ENCODE measurements around the gene NPHS1.
A peak's percentile ranks its signal among the peaks of the same experiment; 100 is the strongest.
"Not testable (repeated sequence)": the region's sequence is repeated elsewhere in the genome, so short reads cannot be mapped to it uniquely, and the experiment has no call there.

Gene NPHS1

GRCh38 chr19:35883882-35884281, 31.6 kb upstream of the NPHS1 start:
- Histone ChIP-seq H3K4me1 (peaks cover 3 to 10% (median 7%) of the 10 kb centered on the region in 10 experiments; a peak in 16 of 20 replicates), H3K36me3 (peaks cover 20 to 36% (median 25%) of the 10 kb centered on the region in 11 experiments)

GRCh38 chr19:35882114-35882832, 30.0 kb upstream of the NPHS1 start:
- Histone ChIP-seq H3K4me3 (no peak overlapping the region), H3K4me1 (peaks cover 3 to 10% (median 7%) of the 10 kb centered on the region in 10 experiments; a peak in 16 of 20 replicates), H3K36me3 (peaks cover 6 to 20% (median 9%) of the 10 kb centered on the region in 11 experiments; a peak in 19 of 22 replicates), H3K9ac (no peak overlapping the region), H3K27me3 (peaks cover 21 to 42% (median 36%) of the 10 kb centered on the region in 11 experiments), H3K4me2 (peak overlapping the region in 5 of 11 experiments; percentile 3 to 56 (median 16); a peak in 4 of 22 replicates), H3K27ac (no peak overlapping the region), H4K20me1 (peaks cover 0 to 55% (median 10%) of the 10 kb centered on the region in 11 experiments; a peak in 18 of 22 replicates), H3K9me3 (replicated peaks in 1 of 11) (no peaks in the 10 kb centered on the region)
- TF ChIP-seq Cebpa-rat (IDR thresholded peaks at IDR 0.05), result no peak

More at GRCh38 chr19:35883882-35884281, 31.6 kb upstream of the NPHS1 start:
- H4K20me1 ChIP-seq, result peaks cover 4 to 67% (median 14%) of the 10 kb centered on the region in 11 experiments; a peak in 19 of 22 replicates
- H3K9me3 ChIP-seq (replicated peaks in 1 of 11), result no peaks in the 10 kb centered on the region
- no peak for TF ChIP-seq Cebpa-rat (IDR thresholded peaks at IDR 0.05)
- no peak overlapping the region for H3K9ac ChIP-seq
- peaks cover 5 to 26% (median 20%) of the 10 kb centered on the region in 11 experiments for H3K27me3 ChIP-seq
- no peak overlapping the region for H3K4me2 ChIP-seq
- H3K4me3 ChIP-seq, result no peak overlapping the region
- H3K27ac ChIP-seq, result no peak overlapping the region

- H3K4me2 ChIP-seq, result peak overlapping the region; percentile 11 to 71 (median 41); a peak in 16 of 22 replicates
- no peak overlapping the region for H3K4me3 ChIP-seq
- H3K27ac ChIP-seq, result no peak overlapping the region
- peaks cover 3 to 10% (median 7%) of the 10 kb centered on the region in 10 experiments; a peak in 16 of 20 replicates for H3K4me1 ChIP-seq
- no peaks in the 10 kb centered on the region for H3K36me3 ChIP-seq
- TF ChIP-seq Cebpa-rat (IDR thresholded peaks at IDR 0.05), result no peak
- peaks cover 21 to 52% (median 40%) of the 10 kb centered on the region in 11 experiments for H3K27me3 ChIP-seq
- H3K9ac ChIP-seq, result no peak overlapping the region
- H4K20me1 ChIP-seq, result peaks cover 0 to 31% (median 8%) of the 10 kb centered on the region in 11 experiments; a peak in 12 of 22 replicates
- no peaks in the 10 kb centered on the region for H3K9me3 ChIP-seq (replicated peaks in 1 of 11)
Observed at GRCh38 chr19:35879770-35880317, 27.5 kb upstream of the NPHS1 start.

GRCh38 chr19:35879068-35879467, 26.8 kb upstream of the NPHS1 start:
- Histone ChIP-seq H3K4me3 (no peak overlapping the region), H3K9ac (no peak overlapping the region), H3K36me3 (no peaks in the 10 kb centered on the region), H4K20me1 (peaks cover 0 to 26% (median 8%) of the 10 kb centered on the region in 11 experiments; a peak in 11 of 22 replicates), H3K9me3 (replicated peaks in 1 of 11) (no peaks in the 10 kb centered on the region), H3K4me2 (peak overlapping the region in 5 of 11 experiments; percentile 37 to 71 (median 47); a peak in 7 of 22 replicates), H3K27ac (no peak overlapping the region), H3K4me1 (peaks cover 3 to 10% (median 7%) of the 10 kb centered on the region in 10 experiments; a peak in 16 of 20 replicates), H3K27me3 (peaks cover 21 to 52% (median 40%) of the 10 kb centered on the region in 11 experiments)
- no peak for TF ChIP-seq Cebpa-rat (IDR thresholded peaks at IDR 0.05)

GRCh38 chr19:35874392-35874930, 22.2 kb upstream of the NPHS1 start:
- Histone ChIP-seq H3K4me2 (no peak overlapping the region), H3K9me3 (replicated peaks in 1 of 11) (no peaks in the 10 kb centered on the region), H3K4me1 (peaks cover 6 to 12% (median 8%) of the 10 kb centered on the region in 10 experiments), H3K27ac (no peak overlapping the region), H3K4me3 (no peak overlapping the region), H3K36me3 (no peaks in the 10 kb centered on the region), H3K27me3 (peaks cover 25 to 44% (median 35%) of the 10 kb centered on the region in 11 experiments), H3K9ac (no peak overlapping the region), H4K20me1 (peaks cover 0 to 19% (median 8%) of the 10 kb centered on the region in 11 experiments; a peak in 11 of 22 replicates)
- no peak for TF ChIP-seq Cebpa-rat (IDR thresholded peaks at IDR 0.05)

GRCh38 chr19:35872180-35872579, 19.9 kb upstream of the NPHS1 start:
- H3K4me3 ChIP-seq, result no peak overlapping the region
- H3K27me3 ChIP-seq, result peaks cover 28 to 44% (median 35%) of the 10 kb centered on the region in 11 experiments
- no peaks in the 10 kb centered on the region for H3K36me3 ChIP-seq
- no peak overlapping the region for H3K4me2 ChIP-seq
- TF ChIP-seq Cebpa-rat (IDR thresholded peaks at IDR 0.05), result no peak
- peaks cover 11 to 17% (median 15%) of the 10 kb centered on the region in 10 experiments for H3K4me1 ChIP-seq
- H3K9me3 ChIP-seq (replicated peaks in 1 of 11), result no peaks in the 10 kb centered on the region
- H4K20me1 ChIP-seq, result peaks cover 0 to 15% (median 0%) of the 10 kb centered on the region in 11 experiments; a peak in 3 of 22 replicates
- H3K9ac ChIP-seq, result no peak overlapping the region
- H3K27ac ChIP-seq, result no peak overlapping the region

- no peaks in the 10 kb centered on the region for H3K9me3 ChIP-seq (replicated peaks in 1 of 11)
- H4K20me1 ChIP-seq, result peaks cover 0 to 15% (median 0%) of the 10 kb centered on the region in 11 experiments; a peak in 3 of 22 replicates
- H3K4me1 ChIP-seq, result peaks cover 11 to 17% (median 15%) of the 10 kb centered on the region in 10 experiments
- H3K27me3 ChIP-seq, result peaks cover 34 to 44% (median 39%) of the 10 kb centered on the region in 11 experiments
- no peak overlapping the region for H3K4me3 ChIP-seq
- TF ChIP-seq Cebpa-rat (IDR thresholded peaks at IDR 0.05), result no peak
- H3K27ac ChIP-seq, result no peak overlapping the region
- no peaks in the 10 kb centered on the region for H3K36me3 ChIP-seq
- H3K9ac ChIP-seq, result no peak overlapping the region
- H3K4me2 ChIP-seq, result no peak overlapping the region
Observed at GRCh38 chr19:35871611-35872010, 19.3 kb upstream of the NPHS1 start.

GRCh38 chr19:35870798-35871197, 18.5 kb upstream of the NPHS1 start:
- no peak overlapping the region for H3K27ac ChIP-seq
- peaks cover 0 to 15% (median 0%) of the 10 kb centered on the region in 11 experiments; a peak in 3 of 22 replicates for H4K20me1 ChIP-seq
- H3K9ac ChIP-seq, result no peak overlapping the region
- no peaks in the 10 kb centered on the region for H3K9me3 ChIP-seq (replicated peaks in 1 of 11)
- H3K4me1 ChIP-seq, result peaks cover 11 to 17% (median 15%) of the 10 kb centered on the region in 10 experiments
- peaks cover 41 to 49% (median 45%) of the 10 kb centered on the region in 11 experiments for H3K27me3 ChIP-seq
- H3K4me3 ChIP-seq, result no peak overlapping the region
- H3K4me2 ChIP-seq, result no peak overlapping the region
- H3K36me3 ChIP-seq, result no peaks in the 10 kb centered on the region
- no peak for TF ChIP-seq Cebpa-rat (IDR thresholded peaks at IDR 0.05)

GRCh38 chr19:35870124-35870736, 17.9 kb upstream of the NPHS1 start:
- not testable (repeated sequence) for H3K36me3 ChIP-seq; H3K9ac ChIP-seq; H3K9me3 ChIP-seq (replicated peaks in 1 of 11); H3K27ac ChIP-seq
- Histone ChIP-seq H3K4me2 (peak overlapping the region; percentile 69 to 91 (median 86)), H3K27me3 (peaks cover 41 to 55% (median 50%) of the 10 kb centered on the region in 11 experiments), H3K4me1 (peaks cover 11 to 17% (median 15%) of the 10 kb centered on the region in 10 experiments), H4K20me1 (peaks cover 0 to 15% (median 0%) of the 10 kb centered on the region in 11 experiments; a peak in 3 of 22 replicates), H3K4me3 (0 out of 20 replicates have a peak overlapping the region, but pooled peaks of 1 of the 10 experiments have one; percentile 66)

All from BLaER1 treated with 17β-estradiol and CSF1 and Interleukin-3, amounts not matched to agents 10 nM and 100 nM (cell line).